Erythroblast (primary cell): Measurements from ENCODE around the gene HDAC10.

Source experiments
- DNase-seq, 2 experiments: peaks; one replicate each; lab custom pipeline; 2025; lab: John Stamatoyannopoulos, UW
- GATA1 ChIP-seq: IDR thresholded peaks from 2 replicates; pipeline ENCODE4 v1.6.1; 2011; ENCODE audit warnings: low read depth, mild to moderate bottlenecking, control low read depth, low read length, moderate library complexity
- POLR2A ChIP-seq: IDR thresholded peaks from 2 replicates; pipeline ENCODE4 v1.6.1; 2011; ENCODE audit warnings: mild to moderate bottlenecking, low read length

Gene HDAC10

DNA sequence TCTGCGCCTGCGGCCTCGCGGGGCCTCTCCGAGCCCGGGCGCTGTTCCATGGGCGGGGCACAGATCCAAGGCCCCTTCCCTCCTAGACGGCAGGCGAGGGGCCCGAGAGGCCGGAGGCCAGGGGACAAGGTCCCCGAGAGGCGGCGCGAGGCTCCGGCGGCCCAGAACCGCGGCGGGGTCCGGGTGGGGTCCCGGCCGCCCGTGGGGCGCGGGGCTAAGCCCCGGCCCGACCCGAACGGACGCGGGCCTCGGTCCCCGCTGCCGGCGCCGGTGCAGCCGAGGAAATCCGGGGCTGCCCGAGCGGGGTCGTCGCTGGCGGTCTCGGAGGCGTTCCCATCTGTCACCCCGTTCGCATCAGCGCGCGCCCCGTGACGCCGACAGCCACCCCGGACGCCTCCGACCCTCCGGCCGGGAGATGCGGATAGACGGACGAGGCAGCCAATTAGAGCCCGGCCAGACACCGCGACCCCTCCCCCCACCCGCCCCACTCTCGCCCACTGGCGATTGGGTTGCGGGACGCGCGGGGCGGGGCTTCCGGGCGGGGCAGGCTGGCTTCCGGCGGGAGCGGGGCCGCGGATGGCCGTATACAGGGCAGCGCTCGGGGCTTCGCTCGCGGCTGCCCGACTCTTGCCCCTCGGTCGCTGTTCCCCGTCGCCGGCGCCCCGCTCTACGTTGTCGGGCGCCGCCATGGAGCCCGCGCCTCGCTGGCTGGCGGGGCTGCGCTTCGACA is 50.4 kb downstream of the HDAC10 start, which contains the start of gene SELENOO:
SELENOO (plus strand) TSS at position 551 of the 730 bp plus-strand sequence; CDS start at position 577, 26 bp downstream.
- DNase-seq: peak; percentile 92 to 96
- TF ChIP-seq GATA1 (no peak), POLR2A (peak; percentile 58)

DNA sequence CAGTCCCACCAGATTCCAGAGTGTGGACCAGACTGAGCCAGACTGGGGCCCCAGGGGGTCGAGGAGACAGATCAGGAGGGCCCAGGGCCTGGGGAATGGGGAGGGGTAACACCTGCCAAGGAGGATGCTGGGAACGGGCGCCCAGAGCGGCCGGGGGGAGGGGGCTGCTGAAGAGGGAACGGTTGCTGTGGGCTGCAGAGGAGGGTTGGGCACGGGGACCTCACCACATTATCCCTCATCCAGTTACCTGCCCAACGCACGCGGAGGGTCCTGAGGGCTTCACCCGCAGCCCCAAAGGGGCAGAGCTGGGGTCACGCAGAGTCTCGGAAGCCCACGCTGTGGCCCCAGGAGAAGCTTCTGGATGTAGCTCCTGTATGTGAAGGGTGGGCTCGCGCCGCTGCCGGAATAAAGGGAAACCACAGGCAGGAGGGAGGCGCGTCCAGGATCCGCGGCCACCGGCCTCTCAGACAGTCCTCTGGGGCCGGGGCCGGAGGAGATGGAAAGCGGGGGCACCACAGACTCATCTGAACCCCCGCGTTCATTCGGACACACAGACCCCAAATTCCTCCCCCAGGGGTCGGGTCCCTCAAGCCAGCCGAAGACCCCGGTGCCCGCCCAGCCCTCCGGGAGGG is 51.1 kb downstream of the HDAC10 start:
- TF ChIP-seq POLR2A (no peak), GATA1 (no peak)

DNA sequence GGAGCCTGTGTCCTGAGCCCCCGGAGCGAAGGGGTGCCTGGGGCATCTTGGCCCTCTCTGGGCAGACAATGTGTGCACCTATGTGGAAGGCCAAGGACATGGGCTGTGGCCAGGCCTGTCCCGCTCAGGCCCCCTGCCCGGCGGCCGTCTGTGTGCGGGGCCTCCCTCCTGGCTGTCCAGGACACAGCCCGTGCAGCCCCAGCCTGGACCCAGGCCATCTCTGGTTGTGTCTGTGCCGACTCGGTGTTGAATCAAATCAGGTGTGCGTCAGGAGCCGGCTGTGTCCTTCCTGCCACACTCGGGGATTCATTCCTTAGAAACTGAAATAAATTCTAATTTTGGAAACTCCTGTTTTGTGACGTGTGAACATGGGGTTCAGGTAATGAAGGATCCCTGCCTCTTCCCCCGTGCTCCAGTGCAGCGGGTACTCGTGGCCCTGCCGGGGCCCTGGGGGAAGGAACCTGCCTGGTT is 51.8 kb downstream of the HDAC10 start:
- no peak for TF ChIP-seq GATA1
- TF ChIP-seq POLR2A: no peak
- no peak for DNase-seq

More for the DNA sequence above, 51.1 kb downstream of the HDAC10 start:
- DNase-seq: no peak

DNA sequence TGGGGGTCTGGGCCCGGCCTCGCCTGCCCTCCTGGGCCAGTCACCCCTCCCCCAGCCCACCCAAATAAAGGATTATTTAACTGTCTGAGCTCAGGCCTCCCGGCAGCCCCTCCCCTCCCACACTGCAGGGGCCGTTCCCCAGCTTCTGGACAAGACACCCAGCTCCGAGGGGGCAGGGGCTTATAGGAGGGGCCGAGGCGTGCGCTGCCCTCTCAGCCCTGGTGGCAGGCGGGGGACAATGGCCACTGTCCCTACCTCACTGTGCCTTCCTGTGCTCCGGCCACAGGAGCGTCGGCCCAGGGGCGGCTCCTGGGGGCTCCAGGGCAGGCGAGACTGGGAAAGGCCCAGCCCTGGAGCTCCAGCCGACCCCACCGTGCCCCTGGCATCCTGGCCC is 52.4 kb downstream of the HDAC10 start:
- DNase-seq: no peak
- TF ChIP-seq POLR2A: no peak

DNA sequence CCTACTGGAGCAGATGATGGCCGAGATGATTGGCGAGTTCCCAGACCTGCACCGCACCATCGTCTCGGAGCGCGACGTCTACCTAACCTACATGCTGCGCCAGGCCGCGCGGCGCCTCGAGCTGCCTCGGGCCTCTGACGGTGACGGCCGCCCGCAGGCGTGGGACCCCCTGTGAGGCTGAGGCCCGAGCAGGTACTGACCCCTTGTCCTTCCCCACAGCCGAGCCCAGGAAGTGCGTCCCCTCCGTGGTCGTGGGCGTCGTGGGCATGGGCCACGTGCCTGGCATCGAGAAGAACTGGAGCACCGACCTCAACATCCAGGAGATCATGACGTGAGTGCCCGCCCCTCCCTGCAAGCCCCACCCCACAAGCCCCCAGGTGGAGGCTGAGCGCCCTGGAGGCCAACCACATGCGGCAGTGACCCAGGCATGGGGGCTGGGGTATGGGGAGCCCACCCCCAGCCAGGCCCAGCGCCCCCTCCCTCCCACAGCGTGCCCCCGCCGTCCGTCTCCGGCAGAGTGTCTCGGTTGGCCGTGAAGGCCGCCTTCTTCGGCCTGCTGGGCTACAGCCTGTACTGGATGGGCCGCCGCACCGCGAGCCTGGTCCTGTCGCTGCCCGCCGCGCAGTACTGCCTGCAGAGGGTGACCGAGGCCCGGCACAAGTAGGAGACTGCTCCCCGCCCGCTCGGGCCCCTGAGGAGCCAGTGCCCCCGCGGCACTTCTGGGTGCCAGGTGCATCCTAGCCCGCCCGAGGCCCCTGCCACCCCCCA is 53.0 kb downstream of the HDAC10 start:
- no peak for DNase-seq

DNA sequence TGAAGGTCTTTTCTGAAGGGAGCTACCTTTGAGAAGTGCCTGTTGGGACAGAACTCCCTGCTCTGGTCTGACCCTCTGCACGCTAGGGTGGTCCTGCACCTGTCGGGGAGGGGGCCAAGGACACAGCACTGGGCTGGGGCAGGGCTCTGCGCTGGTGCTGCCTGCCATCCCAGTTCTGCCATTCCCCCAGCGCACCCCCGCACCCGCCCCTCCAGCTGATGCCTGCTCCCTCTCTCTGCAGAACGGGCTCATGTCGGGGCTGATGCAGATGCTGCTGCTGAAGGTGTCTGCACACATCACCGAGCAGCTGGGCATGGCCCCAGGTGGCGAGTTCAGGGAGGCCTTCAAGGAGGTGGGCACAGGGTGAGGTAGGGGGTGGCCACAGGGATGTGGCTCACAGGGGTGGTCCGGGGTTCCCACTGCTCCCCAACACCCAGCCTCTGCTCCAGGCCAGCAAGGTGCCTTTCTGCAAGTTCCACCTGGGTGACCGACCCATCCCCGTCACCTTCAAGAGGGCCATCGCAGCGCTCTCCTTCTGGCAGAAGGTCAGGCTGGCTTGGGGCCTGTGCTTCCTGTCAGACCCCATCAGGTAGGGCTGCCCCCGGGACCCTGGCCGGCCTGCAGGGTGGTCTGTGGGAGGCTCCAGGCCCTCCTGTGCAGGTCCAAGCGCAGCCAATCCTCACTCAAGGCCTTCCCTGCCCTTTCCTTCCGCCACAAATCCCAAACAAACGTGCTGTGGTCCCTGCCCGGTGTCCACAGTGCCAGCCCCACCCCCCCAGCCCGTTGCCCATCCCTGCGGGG is 53.9 kb downstream of the HDAC10 start:
- no peak for DNase-seq
- no peak for TF ChIP-seq GATA1
- no peak for TF ChIP-seq POLR2A

More for the DNA sequence above, 53.0 kb downstream of the HDAC10 start:
- TF ChIP-seq GATA1: no peak
- no peak for TF ChIP-seq POLR2A

DNA sequence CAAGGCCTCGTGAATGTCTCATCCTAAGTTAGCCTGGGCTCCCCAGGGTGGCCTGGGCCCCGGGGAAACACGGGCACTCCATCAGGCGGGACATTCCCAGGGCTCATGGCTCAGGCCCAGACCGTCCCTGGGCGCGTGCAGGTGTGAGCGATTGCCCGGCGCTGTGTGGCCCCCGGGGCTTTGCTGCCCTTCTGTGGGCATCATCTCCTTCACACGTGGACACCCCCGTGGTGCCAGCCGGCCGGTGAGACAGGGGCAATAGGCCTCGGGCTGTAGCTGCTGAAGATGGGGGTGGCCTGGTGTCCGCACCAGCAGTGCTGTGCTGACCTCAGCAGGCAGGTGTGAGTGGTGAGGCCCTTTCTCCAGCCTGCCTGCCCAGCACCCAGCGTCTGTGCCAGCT is 54.8 kb downstream of the HDAC10 start:
- no peak for DNase-seq

More for the DNA sequence above, 54.8 kb downstream of the HDAC10 start:
- TF ChIP-seq GATA1 (no peak), POLR2A (no peak)
